Stomach (tissue), 9 donors: ENCODE data around the gene PDCD1. TPM values are rescaled to one million over a fixed set of nuclear protein-coding genes. Genes with fewer than 3 reads are reported as not detected.
"Not testable (repeated sequence)": the region's sequence is repeated elsewhere in the genome, so short reads cannot be mapped to it uniquely, and the experiment has no call there.

Experiments used
- DNase-seq, 2 donors: peaks; one replicate each; pipeline versions ENCODE4 v3.0.0 to v3.0.0-alpha.2; 2013 to 2019
- H3K27ac ChIP-seq, 5 donors: fragments of 200-600 bp in 4 of 5; sonication (generic) in 4 of 5; one replicate each; pipeline ENCODE4 v1.5.1; 2013 to 2019; ENCODE audit warnings: mild to moderate bottlenecking in 1 of 5, moderate library complexity in 1 of 5
- H3K27me3 ChIP-seq, 3 donors: fragments of 200-600 bp; sonication (generic); one replicate each; pipeline ENCODE4 v1.5.1; 2017 to 2019; ENCODE audit warnings: mixed run types in 1 of 3
- H3K36me3 ChIP-seq, 4 donors: fragments of 200-600 bp; sonication (generic); 1 replicate in 3 of 4; 2 replicates in 1 of 4; pipeline ENCODE4 v1.5.1; 2016 to 2019
- H3K4me1 ChIP-seq, 4 donors: fragments of 200-600 bp; sonication (generic); one replicate each; pipeline ENCODE4 v1.5.1; 2016 to 2019
- H3K4me3 ChIP-seq, 4 donors: fragments of 200-600 bp; sonication (generic) in 3 of 4; one replicate each; pipeline ENCODE4 v1.5.1; 2016 to 2019; ENCODE audit warnings: mild to moderate bottlenecking in 1 of 4
- H3K9me3 ChIP-seq, 4 donors: fragments of 200-600 bp; sonication (generic); one replicate each; pipeline ENCODE4 v1.5.1; 2016 to 2019
- EP300 ChIP-seq: sonication (generic); formaldehyde crosslinking; IDR thresholded peaks from one replicate; pipeline ENCODE4 v1.6.1; 2017; ENCODE audit warnings: antibody characterized with exemption
- POLR2A ChIP-seq, 4 donors: fragments of 450-650 bp; IDR thresholded peaks; one replicate each; pipeline ENCODE4 v1.6.1; 2016; ENCODE audit warnings: antibody characterized with exemption in 4 of 4, control low read depth in 2 of 4, mild to moderate bottlenecking in 1 of 4, moderate library complexity in 1 of 4
- POLR2AphosphoS5 ChIP-seq, 3 donors: sonication (generic); formaldehyde crosslinking; IDR thresholded peaks; one replicate each; pipeline ENCODE4 v1.6.1; 2016; ENCODE audit warnings: antibody characterized with exemption in 3 of 3
- WGBS, 5 donors: extraction: QIAGEN DNeasy Blood & Tissue Kit in 3 of 5; methylation state at CpG; one replicate each; pipeline versions ENCODE4 v1.1.5 to v1.1.7; 2013 to 2018; 5-methylcytosine and 5-hydroxymethylcytosine counted together
- intact Hi-C: fragments of 100-400 bp; cut with DNase I; formaldehyde crosslinking; loops from one replicate; pipeline ENCODE4 v1.15.1; 2023; ENCODE audit warnings: low total_unique reads
- polyA plus RNA-seq, 3 donors: library from polyadenylated mRNA; stranded (reverse); fragments of 200-250 nt; gene quantifications; one replicate each; pipeline ENCODE4 v1.2.3, GENCODE V29; 2013
- total RNA-seq, 5 donors: library from RNA; depleted of rRNA; stranded (reverse); fragments of >200 nt; gene quantifications; one replicate each; pipeline versions ENCODE4 v1.1.0 to v1.2.3, GENCODE V29; 2014 to 2016
- TF ChIP-seq, protein P1 (sequence below), 7 experiments: fragments of 450-650 bp in 4 of 7; fragments of 200-600 bp in 3 of 7; sonication (generic) in 3 of 7; IDR thresholded peaks; one replicate each; pipeline ENCODE4 v1.5.1; 2016 to 2019; ENCODE audit warnings: antibody characterized with exemption in 7 of 7, control low read depth in 2 of 7, mild to moderate bottlenecking in 1 of 7
- donor health status: healthy with polysubstance abuse.
- donor health status: Bipolar disorder and iron deficiency.
- donor health status: healthy.

The PDCD1 gene
- total and polyA plus RNA-seq, 8 donors = 0.18 to 2.2 (median 0.60) TPM; not detected in 3

DNA sequence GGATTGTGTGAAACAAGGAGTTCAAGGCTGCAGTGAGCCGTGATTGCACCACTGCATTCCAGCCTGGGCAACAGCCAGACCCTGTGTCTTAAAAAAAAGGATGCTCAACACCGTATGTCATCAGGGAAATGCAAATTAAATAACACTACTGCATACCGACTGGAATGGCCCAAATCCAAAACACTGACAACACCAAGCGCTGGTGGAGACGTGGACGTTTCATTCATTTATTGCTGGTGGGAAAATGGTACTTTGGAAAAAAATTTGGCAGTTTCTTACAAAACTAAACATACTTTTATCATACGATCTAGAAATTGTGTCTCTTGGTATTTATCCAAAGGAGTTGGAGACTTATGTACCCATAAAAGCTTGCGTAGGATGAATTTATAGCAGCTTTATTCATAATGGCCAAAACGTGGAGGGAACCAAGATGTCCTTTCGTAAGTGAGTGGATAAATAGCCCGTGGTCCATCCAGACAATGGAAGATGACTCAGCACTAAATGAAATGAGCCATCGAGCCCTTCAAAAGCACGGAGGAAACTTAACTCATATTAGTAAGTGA, 25.5 kb downstream of the PDCD1 start:
- TF ChIP-seq, protein P1, sequence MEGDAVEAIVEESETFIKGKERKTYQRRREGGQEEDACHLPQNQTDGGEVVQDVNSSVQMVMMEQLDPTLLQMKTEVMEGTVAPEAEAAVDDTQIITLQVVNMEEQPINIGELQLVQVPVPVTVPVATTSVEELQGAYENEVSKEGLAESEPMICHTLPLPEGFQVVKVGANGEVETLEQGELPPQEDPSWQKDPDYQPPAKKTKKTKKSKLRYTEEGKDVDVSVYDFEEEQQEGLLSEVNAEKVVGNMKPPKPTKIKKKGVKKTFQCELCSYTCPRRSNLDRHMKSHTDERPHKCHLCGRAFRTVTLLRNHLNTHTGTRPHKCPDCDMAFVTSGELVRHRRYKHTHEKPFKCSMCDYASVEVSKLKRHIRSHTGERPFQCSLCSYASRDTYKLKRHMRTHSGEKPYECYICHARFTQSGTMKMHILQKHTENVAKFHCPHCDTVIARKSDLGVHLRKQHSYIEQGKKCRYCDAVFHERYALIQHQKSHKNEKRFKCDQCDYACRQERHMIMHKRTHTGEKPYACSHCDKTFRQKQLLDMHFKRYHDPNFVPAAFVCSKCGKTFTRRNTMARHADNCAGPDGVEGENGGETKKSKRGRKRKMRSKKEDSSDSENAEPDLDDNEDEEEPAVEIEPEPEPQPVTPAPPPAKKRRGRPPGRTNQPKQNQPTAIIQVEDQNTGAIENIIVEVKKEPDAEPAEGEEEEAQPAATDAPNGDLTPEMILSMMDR (IDR thresholded peaks at IDR 0.05) = no peak
- TF ChIP-seq EP300 = no peak
- WGBS, 5 donors = 49 to 68% (median 56%) methylated on average over 13 of the region's 13 CpGs

DNA sequence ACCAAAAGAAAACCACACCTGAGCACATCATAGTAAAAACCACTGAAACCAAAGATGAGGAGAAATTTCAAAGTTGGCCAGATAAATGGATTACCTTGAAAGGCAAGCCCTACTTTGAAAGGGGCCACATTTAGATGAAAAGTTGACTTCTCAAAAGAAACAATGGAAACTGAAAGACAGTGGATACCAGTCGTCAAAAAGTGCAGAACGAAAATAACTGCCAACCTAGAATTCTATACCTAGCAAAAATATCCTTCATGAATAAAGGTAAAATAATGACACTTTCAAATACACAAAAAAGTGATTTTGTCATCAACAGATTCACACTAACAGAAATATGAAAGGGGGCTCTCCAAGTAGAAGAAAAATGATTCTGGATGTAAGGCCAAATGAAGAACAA, 31.3 kb downstream of the PDCD1 start:
- Histone ChIP-seq H3K27me3 (peaks cover 0 to 14% (median 0%) of the 10 kb centered on the region in 3 donors), H3K4me3 (no peak overlapping the region), H3K4me1 (no peaks in the 10 kb centered on the region), H3K36me3 (no peaks in the 10 kb centered on the region), H3K27ac (no peak overlapping the region), H3K9me3 (peaks cover 0 to 19% (median 18%) of the 10 kb centered on the region in 4 donors)
- no peak for DNase-seq
- intact Hi-C loops = no loop called here
- WGBS, 5 donors = 71 to 85% (median 82%) methylated on average over 2 of the region's 2 CpGs
- TF ChIP-seq POLR2AphosphoS5 (IDR thresholded peaks at IDR 0.05) (no peak), POLR2A (IDR thresholded peaks at IDR 0.05) (no peak), EP300 (no peak)
- TF ChIP-seq, protein P1 (IDR thresholded peaks at IDR 0.05) = no peak

More for the DNA sequence above, 25.5 kb downstream of the PDCD1 start:
- no peak for DNase-seq
- H3K9me3 ChIP-seq = peaks cover 0 to under 1% (median 0%) of the 10 kb centered on the region in 4 donors
- peaks cover 0 to 3% (median 0%) of the 10 kb centered on the region in 4 donors for H3K4me1 ChIP-seq
- H3K27ac ChIP-seq = no peak overlapping the region
- intact Hi-C loops = no loop called here
- no peak overlapping the region for H3K4me3 ChIP-seq
- no peaks in the 10 kb centered on the region for H3K36me3 ChIP-seq
- peaks cover 0 to 16% (median 0%) of the 10 kb centered on the region in 3 donors for H3K27me3 ChIP-seq

DNA sequence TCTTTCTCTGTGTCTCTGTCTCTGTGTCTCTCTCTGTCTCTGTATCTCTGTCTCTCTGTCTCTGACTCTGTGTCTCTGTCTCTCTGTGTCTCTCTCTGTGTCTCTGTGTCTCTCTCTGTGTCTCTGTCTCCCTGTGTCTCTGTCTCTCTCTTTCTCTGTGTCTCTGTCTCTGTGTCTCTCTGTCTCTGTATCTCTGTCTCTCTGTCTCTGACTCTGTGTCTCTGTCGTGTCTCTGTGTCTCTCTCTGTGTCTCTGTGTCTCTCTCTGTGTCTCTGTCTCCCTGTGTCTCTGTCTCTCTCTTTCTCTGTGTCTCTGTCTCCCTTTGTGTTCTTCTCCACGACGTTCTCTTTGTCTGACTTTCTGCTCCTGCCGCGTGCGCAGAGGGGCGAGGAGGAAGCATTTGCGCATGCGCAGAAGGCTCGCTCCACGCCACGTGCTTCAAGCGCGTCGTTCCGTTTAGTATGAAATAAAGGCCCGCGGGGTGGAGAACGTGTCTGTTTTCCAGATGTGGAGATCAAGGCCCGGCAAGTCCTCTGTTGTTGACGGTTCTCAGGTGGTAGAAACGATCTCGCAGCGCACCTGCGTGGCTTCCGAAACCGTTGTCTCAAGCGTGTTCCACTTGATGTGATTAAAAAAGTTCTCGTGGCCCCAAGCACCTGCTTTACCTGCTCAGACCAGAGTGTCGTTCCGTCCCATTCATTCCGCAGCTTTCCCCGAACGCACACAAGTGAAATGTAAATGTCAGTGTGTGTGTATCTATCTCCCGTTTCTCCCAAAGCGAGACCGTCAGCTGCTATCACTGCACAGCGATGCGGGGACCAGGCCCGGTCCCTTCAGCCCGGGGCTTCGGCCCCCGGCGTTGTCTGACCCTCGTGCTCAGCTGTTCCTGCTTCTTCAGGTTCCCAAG, 34.9 kb downstream of the PDCD1 start:
- H3K36me3 ChIP-seq, intact Hi-C loops, H3K4me3 ChIP-seq, H3K4me1 ChIP-seq, H3K27ac ChIP-seq: not testable (repeated sequence)
- DNase-seq = peak in 1 of 2 donors; percentile 20
- Histone ChIP-seq H3K27me3 (peaks cover 0 to 32% (median 11%) of the 10 kb centered on the region in 3 donors), H3K9me3 (peaks cover 0 to 19% (median 18%) of the 10 kb centered on the region in 4 donors)
- 87 to 90% (median 88%) methylated on average over 45 of the region's 45 CpGs for WGBS, 5 donors

DNA sequence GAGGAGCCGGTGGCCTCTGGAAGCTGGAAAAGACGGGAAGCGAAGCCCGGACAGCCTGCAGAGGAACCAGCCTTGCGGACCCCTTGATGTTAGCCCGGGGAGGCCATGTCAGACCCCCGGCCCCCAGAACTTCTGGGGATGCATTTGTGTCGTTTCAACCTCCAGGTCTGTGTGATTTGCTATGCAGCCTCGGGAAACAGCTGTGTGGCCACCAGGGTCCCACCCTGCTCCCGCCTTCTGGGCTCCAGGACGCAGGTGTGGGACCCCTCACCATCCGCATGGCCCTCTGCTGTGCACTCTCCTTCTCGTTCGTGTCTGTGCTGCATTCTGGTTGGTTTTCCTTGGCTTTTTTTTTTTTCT, 36.5 kb downstream of the PDCD1 start:
- Histone ChIP-seq H3K4me1 (no peaks in the 10 kb centered on the region), H3K27me3 (peaks cover 0 to 44% (median 11%) of the 10 kb centered on the region in 3 donors), H3K36me3 (no peaks in the 10 kb centered on the region), H3K9me3 (peaks cover 0 to 11% (median 10%) of the 10 kb centered on the region in 4 donors), H3K27ac (no peak overlapping the region), H3K4me3 (no peak overlapping the region)
- TF ChIP-seq, protein P1 (IDR thresholded peaks at IDR 0.05) = no peak
- no peak for TF ChIP-seq EP300
- no peak for TF ChIP-seq POLR2AphosphoS5 (IDR thresholded peaks at IDR 0.05)
- no peak for TF ChIP-seq POLR2A (IDR thresholded peaks at IDR 0.05)
- no peak for DNase-seq
- intact Hi-C loops = no loop called here
- WGBS, 5 donors = 77 to 85% (median 80%) methylated on average over 14 of the region's 14 CpGs
